ENCODE measurements around the gene PAEP. TPM values are rescaled to one million over a fixed set of nuclear protein-coding genes. Genes with fewer than 3 reads are reported as not detected.

Gene PAEP
- total RNA-seq, 4 donors from 2014 or later, result not detected

DNA sequence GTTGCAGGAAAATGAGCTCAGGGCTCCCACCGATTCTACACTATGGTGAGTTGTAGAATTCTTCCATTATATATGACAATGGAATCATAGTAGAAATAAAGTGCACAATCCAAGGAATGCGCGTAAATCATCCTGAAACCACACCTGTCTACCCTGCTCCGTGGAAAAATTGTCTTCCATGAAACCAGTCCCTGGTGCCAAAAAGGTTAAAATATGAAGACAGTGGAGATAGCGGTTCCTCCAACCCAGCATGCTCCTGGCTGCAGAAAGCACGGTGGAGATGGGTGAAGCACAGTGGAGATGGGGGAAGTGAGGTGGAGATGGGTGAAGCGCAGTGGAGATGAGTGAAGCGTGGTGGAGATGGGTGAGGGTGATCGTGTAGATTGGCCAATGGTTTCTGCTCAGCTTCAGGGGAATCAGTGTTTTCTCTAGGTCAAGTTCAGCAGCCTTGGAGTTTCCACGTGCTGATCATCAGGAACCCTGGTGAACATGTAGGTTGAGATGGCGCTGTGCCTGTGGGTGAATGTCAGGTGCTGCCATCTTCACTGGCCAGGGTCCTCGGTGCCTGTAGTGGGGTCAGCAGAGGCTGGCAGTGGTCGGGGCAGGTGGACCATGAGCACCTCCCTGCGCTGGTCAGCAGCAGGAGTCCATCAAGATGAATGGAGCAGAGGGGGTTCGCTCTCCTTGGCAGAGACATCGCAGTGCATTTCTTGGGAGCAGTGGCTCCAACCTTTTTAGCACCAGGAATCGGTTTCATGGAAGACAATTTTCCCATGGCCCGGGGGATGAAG is 20.3 kb downstream of the PAEP start:
- Histone ChIP-seq H3K27me3 (no peaks in the 10 kb centered on the region), H3K27ac (no peak overlapping the region), H3K36me3 (no peaks in the 10 kb centered on the region), H3K4me1 (no peaks in the 10 kb centered on the region), H3K4me3 (no peak overlapping the region), H3K9me3 (no peaks in the 10 kb centered on the region)
- in situ Hi-C loops (cut with MboI; ENCODE audit: low pct_ligation_motif_present in 1 of 4, low pct_unique_long_range_greater_than_20kb in 1 of 4, low sequenced_read_pairs in 3 of 4), result no loop called here
- no peak for DNase-seq
- intact Hi-C loops (cut with DNase I; ENCODE audit: low total_unique reads), result no loop called here
- TF ChIP-seq EP300 (IDR thresholded peaks at IDR 0.05; ENCODE audit: low read depth) (no peak), POLR2AphosphoS5 (IDR thresholded peaks at IDR 0.05) (no peak), POLR2A (IDR thresholded peaks at IDR 0.05) (no peak)
- TF ChIP-seq, protein P1, sequence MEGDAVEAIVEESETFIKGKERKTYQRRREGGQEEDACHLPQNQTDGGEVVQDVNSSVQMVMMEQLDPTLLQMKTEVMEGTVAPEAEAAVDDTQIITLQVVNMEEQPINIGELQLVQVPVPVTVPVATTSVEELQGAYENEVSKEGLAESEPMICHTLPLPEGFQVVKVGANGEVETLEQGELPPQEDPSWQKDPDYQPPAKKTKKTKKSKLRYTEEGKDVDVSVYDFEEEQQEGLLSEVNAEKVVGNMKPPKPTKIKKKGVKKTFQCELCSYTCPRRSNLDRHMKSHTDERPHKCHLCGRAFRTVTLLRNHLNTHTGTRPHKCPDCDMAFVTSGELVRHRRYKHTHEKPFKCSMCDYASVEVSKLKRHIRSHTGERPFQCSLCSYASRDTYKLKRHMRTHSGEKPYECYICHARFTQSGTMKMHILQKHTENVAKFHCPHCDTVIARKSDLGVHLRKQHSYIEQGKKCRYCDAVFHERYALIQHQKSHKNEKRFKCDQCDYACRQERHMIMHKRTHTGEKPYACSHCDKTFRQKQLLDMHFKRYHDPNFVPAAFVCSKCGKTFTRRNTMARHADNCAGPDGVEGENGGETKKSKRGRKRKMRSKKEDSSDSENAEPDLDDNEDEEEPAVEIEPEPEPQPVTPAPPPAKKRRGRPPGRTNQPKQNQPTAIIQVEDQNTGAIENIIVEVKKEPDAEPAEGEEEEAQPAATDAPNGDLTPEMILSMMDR (IDR thresholded peaks at IDR 0.05), result no peak
- WGBS, 2 donors (ENCODE audit: low coverage in 1 of 2), result 81 to 83% methylated on average over 5 to 18 of the region's 18 CpGs

DNA sequence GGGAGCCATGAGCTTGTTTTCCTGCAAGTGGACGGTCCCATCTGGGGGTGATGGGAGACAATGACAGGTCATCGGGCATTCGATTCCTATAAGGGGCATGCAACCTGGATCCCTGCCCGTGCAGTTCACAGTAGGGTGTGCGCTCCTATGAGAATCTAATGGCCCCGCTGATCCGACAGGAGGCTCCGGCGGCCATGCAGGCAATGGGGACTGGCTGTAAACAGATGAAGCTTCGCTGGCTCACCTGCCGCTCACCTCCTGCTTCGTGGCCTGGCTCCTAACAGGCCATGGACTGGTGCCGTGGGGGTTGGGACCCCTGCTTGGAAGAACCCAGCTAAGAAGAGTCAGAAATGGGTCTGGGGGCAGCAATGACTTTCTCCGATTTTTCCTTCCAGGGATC is 21.0 kb downstream of the PAEP start:
- in situ Hi-C loops (cut with MboI; ENCODE audit: low pct_ligation_motif_present in 1 of 4, low pct_unique_long_range_greater_than_20kb in 1 of 4, low sequenced_read_pairs in 3 of 4) (no loop called here), intact Hi-C loops (cut with DNase I; ENCODE audit: low total_unique reads) (no loop called here)
- TF ChIP-seq, protein P1 (IDR thresholded peaks at IDR 0.05), result no peak
- no peak for TF ChIP-seq POLR2A (IDR thresholded peaks at IDR 0.05)
- TF ChIP-seq POLR2AphosphoS5 (IDR thresholded peaks at IDR 0.05), result no peak
- TF ChIP-seq EP300 (IDR thresholded peaks at IDR 0.05; ENCODE audit: low read depth), result no peak
- no peak for DNase-seq
- Histone ChIP-seq H3K9me3 (no peaks in the 10 kb centered on the region), H3K4me1 (no peaks in the 10 kb centered on the region), H3K36me3 (no peaks in the 10 kb centered on the region), H3K27me3 (no peaks in the 10 kb centered on the region), H3K4me3 (no peak overlapping the region), H3K27ac (no peak overlapping the region)
- 80 to 83% methylated on average over 1 to 14 of the region's 14 CpGs for WGBS, 2 donors (ENCODE audit: low coverage in 1 of 2)

DNA sequence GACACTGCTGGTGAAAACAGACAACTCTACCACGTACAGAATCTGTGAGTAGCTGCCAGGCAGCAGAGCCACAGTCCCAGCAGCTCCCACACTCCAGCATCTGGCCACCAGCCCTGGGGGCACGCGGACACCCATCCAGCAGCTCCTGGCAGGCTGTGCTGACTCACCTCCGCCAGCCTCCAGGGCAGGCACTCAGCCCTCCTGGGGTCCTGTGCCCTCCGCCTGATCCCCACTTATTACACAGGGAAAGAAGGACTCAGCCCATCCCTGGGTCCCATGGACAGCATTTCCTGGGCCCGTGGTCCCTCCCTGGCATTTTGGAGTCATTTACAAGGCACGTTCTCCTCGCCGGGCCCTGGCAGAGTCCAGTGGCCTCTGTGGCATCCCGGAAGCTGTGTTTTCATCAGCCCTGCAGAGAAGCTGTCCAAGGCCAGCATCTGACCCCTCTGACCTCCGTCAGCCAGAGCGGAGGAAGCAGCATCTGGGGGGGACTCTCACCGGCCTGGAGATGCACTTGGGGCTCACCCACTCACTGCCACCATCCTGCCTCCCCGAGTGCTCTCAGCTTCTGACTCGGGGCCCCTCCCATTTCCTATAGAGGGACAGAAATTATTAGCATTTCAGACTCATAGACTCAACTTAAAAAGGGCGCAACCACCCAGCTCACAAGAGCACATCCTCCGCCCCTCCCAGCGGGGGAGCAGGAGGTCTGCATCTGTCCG is 21.6 kb downstream of the PAEP start:
- H3K9me3 ChIP-seq, result no peaks in the 10 kb centered on the region
- H3K27me3 ChIP-seq, result no peaks in the 10 kb centered on the region
- intact Hi-C loops (cut with DNase I; ENCODE audit: low total_unique reads) (no loop called here), in situ Hi-C loops (cut with MboI; ENCODE audit: low pct_ligation_motif_present in 1 of 4, low pct_unique_long_range_greater_than_20kb in 1 of 4, low sequenced_read_pairs in 3 of 4) (no loop called here)
- no peak overlapping the region for H3K27ac ChIP-seq
- whole genome bisulfite sequencing, 2 donors (ENCODE audit: low coverage in 1 of 2), result 77% methylated on average over 19 of the region's 19 CpGs; no CpG with 5 or more reads in 1 of the 2 donors
- H3K4me3 ChIP-seq, result no peak overlapping the region
- DNase-seq, result no peak
- H3K36me3 ChIP-seq, result no peaks in the 10 kb centered on the region
- H3K4me1 ChIP-seq, result no peaks in the 10 kb centered on the region
- TF ChIP-seq POLR2A (IDR thresholded peaks at IDR 0.05) (no peak), EP300 (IDR thresholded peaks at IDR 0.05; ENCODE audit: low read depth) (no peak), POLR2AphosphoS5 (IDR thresholded peaks at IDR 0.05) (no peak)
- TF ChIP-seq, protein P1 (IDR thresholded peaks at IDR 0.05), result no peak

DNA sequence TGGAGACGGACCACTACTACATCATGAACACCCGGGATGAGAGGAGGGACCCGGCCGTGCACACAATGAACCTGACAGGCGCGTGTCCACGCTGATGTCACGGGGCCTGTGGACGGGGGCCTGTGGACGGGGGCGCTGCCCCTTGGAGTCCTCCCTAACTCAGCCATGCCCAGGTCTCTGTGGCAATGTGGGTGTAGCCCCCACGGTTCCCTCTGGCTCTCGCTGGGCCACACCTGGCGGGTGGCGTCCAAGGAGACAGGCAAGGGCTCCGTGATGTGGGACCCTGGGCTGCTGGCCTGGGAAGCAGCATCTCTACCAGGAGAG is 22.1 kb downstream of the PAEP start:
- intact Hi-C loops (cut with DNase I; ENCODE audit: low total_unique reads), result no loop called here
- H3K4me1 ChIP-seq, result no peaks in the 10 kb centered on the region
- no peaks in the 10 kb centered on the region for H3K9me3 ChIP-seq
- in situ Hi-C loops (cut with MboI; ENCODE audit: low pct_ligation_motif_present in 1 of 4, low pct_unique_long_range_greater_than_20kb in 1 of 4, low sequenced_read_pairs in 3 of 4), result no loop called here
- 88% methylated on average over 16 of the region's 16 CpGs; no CpG with 5 or more reads in 1 of the 2 donors for WGBS, 2 donors (ENCODE audit: low coverage in 1 of 2)
- TF ChIP-seq POLR2A (IDR thresholded peaks at IDR 0.05), result no peak
- TF ChIP-seq POLR2AphosphoS5 (IDR thresholded peaks at IDR 0.05), result no peak
- TF ChIP-seq EP300 (IDR thresholded peaks at IDR 0.05; ENCODE audit: low read depth), result no peak
- TF ChIP-seq, protein P1 (IDR thresholded peaks at IDR 0.05), result no peak
- H3K36me3 ChIP-seq, result no peaks in the 10 kb centered on the region
- DNase-seq, result no peak
- H3K4me3 ChIP-seq, result no peak overlapping the region
- no peak overlapping the region for H3K27ac ChIP-seq
- no peaks in the 10 kb centered on the region for H3K27me3 ChIP-seq
